PFSK-1 (cell line): Measurements from ENCODE around the gene TBC1D16.

Source experiments
- FOXP2 ChIP-seq: optimal IDR thresholded peaks from 2 replicates; pipeline ENCODE3; 2011; ENCODE audit warnings: borderline replicate concordance, control low read depth, inconsistent platforms; ENCODE audit not compliant: insufficient read depth; ENCODE audit errors: extremely low read length, extremely low read depth
- POLR2AphosphoS5 ChIP-seq: IDR thresholded peaks from 2 replicates; pipeline ENCODE4 v1.6.1; 2012; ENCODE audit warnings: low read depth, mild to moderate bottlenecking, control low read depth, low read length, moderate library complexity
- REST ChIP-seq, 2 experiments: IDR thresholded peaks; 2 replicates each; pipeline versions ENCODE4 v1.6.1 to v1.8.0; 2011 to 2012; ENCODE audit warnings: low read depth in 2 of 2, low read length in 2 of 2, control low read depth in 1 of 2, inconsistent platforms in 1 of 2, mild to moderate bottlenecking in 1 of 2, moderate library complexity in 1 of 2; ENCODE audit not compliant: insufficient read depth in 1 of 2
- SIN3A ChIP-seq: IDR thresholded peaks from 2 replicates; pipeline ENCODE4 v1.6.1; 2012; ENCODE audit warnings: mild to moderate bottlenecking, low read length, moderate library complexity, borderline replicate concordance; ENCODE audit not compliant: insufficient read depth
- TAF1 ChIP-seq: IDR thresholded peaks from 2 replicates; pipeline ENCODE4 v1.6.1; 2012; ENCODE audit warnings: low read length, control low read depth, borderline replicate concordance; ENCODE audit not compliant: insufficient read depth

TBC1D16 gene

GRCh38 chr17:80025796-80026195 lies 9.9 kb downstream of the TBC1D16 start:
- TF ChIP-seq TAF1 (no peak), SIN3A (no peak), FOXP2 (no peak), POLR2AphosphoS5 (no peak), REST (IDR thresholded peaks at IDR 0.05; ENCODE audit: insufficient read depth in 1 of 2, low read depth in 2 of 2, low read length in 2 of 2) (no peak)

DNA sequence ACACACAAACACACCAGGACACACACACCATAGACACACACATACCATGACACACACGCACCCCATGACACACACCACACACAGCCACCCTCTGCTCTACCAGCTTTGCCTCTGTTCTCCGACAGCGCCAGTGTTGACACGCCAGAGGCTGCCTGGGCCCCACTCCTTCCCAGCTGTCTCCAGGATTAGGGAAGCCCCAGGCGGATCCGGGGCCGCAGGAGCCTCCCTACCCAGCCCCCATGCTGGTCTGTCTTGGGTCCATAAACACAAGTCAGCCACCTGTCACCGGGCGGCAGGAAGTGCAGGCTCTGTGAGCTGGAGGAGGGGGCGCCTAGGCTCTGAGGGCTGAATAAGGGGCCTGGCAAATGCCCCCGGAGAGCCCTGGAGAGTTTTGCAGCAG lies 10.5 kb downstream of the TBC1D16 start:
- TF ChIP-seq SIN3A (no peak), POLR2AphosphoS5 (no peak), FOXP2 (no peak), TAF1 (no peak), REST (IDR thresholded peaks at IDR 0.05; ENCODE audit: insufficient read depth in 1 of 2, low read depth in 2 of 2, low read length in 2 of 2) (no peak)

- no peak for TF ChIP-seq FOXP2
These were observed 11.3 kb downstream of the TBC1D16 start for GRCh38 chr17:80024206-80024972.

- TF ChIP-seq FOXP2 (no peak), SIN3A (no peak), TAF1 (no peak), REST (IDR thresholded peaks at IDR 0.05; ENCODE audit: insufficient read depth in 1 of 2, low read depth in 2 of 2, low read length in 2 of 2) (no peak), POLR2AphosphoS5 (no peak)
These were observed 12.0 kb downstream of the TBC1D16 start for GRCh38 chr17:80023481-80024205.

GRCh38 chr17:80021600-80021999 lies 14.1 kb downstream of the TBC1D16 start:
- TF ChIP-seq REST (IDR thresholded peaks at IDR 0.05; ENCODE audit: insufficient read depth in 1 of 2, low read depth in 2 of 2, low read length in 2 of 2) (no peak), SIN3A (no peak), TAF1 (no peak), FOXP2 (no peak), POLR2AphosphoS5 (no peak)
